OCI-LY7 (cell line): Measurements from ENCODE around the gene CACNG5. TPM values are rescaled to one million over a fixed set of nuclear protein-coding genes. Genes with fewer than 3 reads are reported as not detected.

Experiments used
- BruUV-seq: library from RNA; stranded (reverse); fragments of 400-500 nt; replicated peaks from 2 replicates; lab custom pipeline; 2021; lab: Mats Ljungman, UMichigan
- CTCF ChIA-PET: fragments of 300-600 bp; sonication (Branson Sonifier 250); formaldehyde crosslinking; loops from one replicate; lab custom pipeline; 2022; ENCODE audit warnings: antibody characterized with exemption; ENCODE audit not compliant: unreplicated experiment; lab: Charles Lee
- POLR2A ChIA-PET: fragments of 300-600 bp; sonication (Branson Sonifier 250); formaldehyde crosslinking; loops from one replicate; lab custom pipeline; 2022; ENCODE audit warnings: antibody characterized with exemption; lab: Charles Lee
- DNase-seq: peaks from one replicate; pipeline ENCODE4 v3.0.0-alpha.2; 2015; ENCODE audit warnings: low spot score
- H2AFZ ChIP-seq: fragments of 200-600 bp; sonication (generic), shearing (Covaris generic); 2 replicates; pipeline ENCODE4 v1.6.1; 2014; ENCODE audit warnings: mild to moderate bottlenecking, antibody characterized with exemption, low read length, moderate library complexity
- H3K27ac ChIP-seq: fragments of 200-600 bp; sonication (generic); 2 replicates; pipeline ENCODE4 v1.5.1; 2014; ENCODE audit warnings: mixed run types, low read depth, mild to moderate bottlenecking, moderate library complexity, low read length, inconsistent platforms; ENCODE audit not compliant: poor library complexity, severe bottlenecking
- H3K36me3 ChIP-seq: fragments of 200-600 bp; sonication (generic); 2 replicates; pipeline ENCODE4 v1.6.1; 2014; ENCODE audit warnings: mild to moderate bottlenecking, antibody characterized with exemption, low read length, moderate library complexity, mixed read lengths; ENCODE audit not compliant: insufficient read depth
- H3K4me1 ChIP-seq: fragments of 200-600 bp; sonication (generic); 2 replicates; pipeline ENCODE4 v1.5.1; 2014; ENCODE audit warnings: mild to moderate bottlenecking, low read length; ENCODE audit not compliant: insufficient read depth, poor library complexity, severe bottlenecking
- H3K4me2 ChIP-seq: fragments of 200-600 bp; sonication (generic); 2 replicates; pipeline ENCODE4 v1.6.1; 2014; ENCODE audit warnings: mild to moderate bottlenecking, low read length
- H3K4me3 ChIP-seq: fragments of 200-600 bp; sonication (generic); 2 replicates; pipeline ENCODE4 v1.5.1; 2014; ENCODE audit warnings: mild to moderate bottlenecking, low read depth, low read length; ENCODE audit not compliant: poor library complexity, severe bottlenecking
- H3K79me2 ChIP-seq: fragments of 200-600 bp; sonication (generic); 2 replicates; pipeline ENCODE4 v1.6.1; 2016; ENCODE audit warnings: low read depth, mild to moderate bottlenecking, low read length, moderate library complexity, mixed read lengths; ENCODE audit not compliant: insufficient read depth
- H3K9me2 ChIP-seq: fragments of 200-600 bp; sonication (generic); 2 replicates; pipeline ENCODE4 v1.6.1; 2016; ENCODE audit warnings: mild to moderate bottlenecking, low read length, mixed read lengths; ENCODE audit not compliant: insufficient read depth
- H3K9me3 ChIP-seq: fragments of 200-600 bp; sonication (generic); 2 replicates; pipeline ENCODE4 v1.6.1; 2014; ENCODE audit warnings: mild to moderate bottlenecking, mixed run types, low read length, mixed read lengths
- H4K20me1 ChIP-seq: fragments of 200-600 bp; sonication (generic); 2 replicates; pipeline ENCODE4 v1.6.1; 2014; ENCODE audit warnings: mild to moderate bottlenecking, antibody characterized with exemption, low read length, moderate library complexity, mixed read lengths; ENCODE audit not compliant: insufficient read depth
- CTCF ChIP-seq: fragments of 200-600 bp; sonication (generic); conservative IDR thresholded peaks from 2 replicates; pipeline ENCODE4 v1.5.1; 2014; ENCODE audit warnings: mild to moderate bottlenecking, antibody characterized with exemption, low read length, moderate library complexity, mixed read lengths
- EZH2phosphoT487 ChIP-seq: fragments of 200-600 bp; sonication (generic); IDR thresholded peaks from 2 replicates; pipeline ENCODE4 v1.6.1; 2018; ENCODE audit warnings: low read depth, borderline replicate concordance, mild to moderate bottlenecking, mixed run types, antibody characterized with exemption, low read length, moderate library complexity, mixed read lengths
- intact Hi-C: fragments of 100-400 bp; cut with micrococcal nuclease; formaldehyde crosslinking; loops from one replicate; pipeline ENCODE4 v1.10.0; 2022; ENCODE audit not compliant: unreplicated experiment
- total RNA-seq, 2 experiments: library from RNA; depleted of rRNA in 1 of 2; stranded (reverse); fragments of >200 nt in 1 of 2; shearing (Covaris generic) in 1 of 2; gene quantifications; 2 replicates each; pipeline ENCODE4 v1.2.3, GENCODE V29; 2014 to 2022

Gene CACNG5
- total RNA-seq, 2 experiments from 2014 or later: not detected

- intact Hi-C loops: no loop called here
- no peaks in the 10 kb centered on the region for H3K9me3 ChIP-seq
- no TSS peak for BruUV-seq
- H2AFZ ChIP-seq: no peak overlapping the region
- H3K27ac ChIP-seq: no peak overlapping the region
- H3K79me2 ChIP-seq: no peaks in the 10 kb centered on the region
- H3K4me2 ChIP-seq: no peak overlapping the region
- no peak overlapping the region for H3K4me3 ChIP-seq
- CTCF ChIA-PET: no interaction called here
- POLR2A ChIA-PET: interaction anchor here (0.7 kb wide), 1 partner anchor 12 kb away, joined by 4 read pairs; no protein-coding TSS in a partner anchor
- no peaks in the 10 kb centered on the region for H3K36me3 ChIP-seq
- H3K9me2 ChIP-seq: no peaks in the 10 kb centered on the region
- H4K20me1 ChIP-seq: no peaks in the 10 kb centered on the region
- no peak for TF ChIP-seq CTCF
- no peak for TF ChIP-seq EZH2phosphoT487
- no peaks in the 10 kb centered on the region for H3K4me1 ChIP-seq
- DNase-seq: no peak
Observed at GRCh38 chr17:66916946-66917345, 82.0 kb downstream of the CACNG5 start.

GRCh38 chr17:66918896-66919295, 84.0 kb downstream of the CACNG5 start:
- no peaks in the 10 kb centered on the region for H3K79me2 ChIP-seq
- no peaks in the 10 kb centered on the region for H3K36me3 ChIP-seq
- no peak overlapping the region for H3K4me3 ChIP-seq
- ChIA-PET CTCF (no interaction called here), POLR2A (no interaction called here)
- DNase-seq: no peak
- no peaks in the 10 kb centered on the region for H3K9me3 ChIP-seq
- H3K4me1 ChIP-seq: no peaks in the 10 kb centered on the region
- no TSS peak for BruUV-seq
- TF ChIP-seq EZH2phosphoT487 (no peak), CTCF (no peak)
- H2AFZ ChIP-seq: no peak overlapping the region
- H3K27ac ChIP-seq: no peak overlapping the region
- no peak overlapping the region for H3K4me2 ChIP-seq
- H4K20me1 ChIP-seq: no peaks in the 10 kb centered on the region
- intact Hi-C loops: no loop called here
- no peaks in the 10 kb centered on the region for H3K9me2 ChIP-seq

- H3K4me2 ChIP-seq: no peak overlapping the region
- BruUV-seq: no TSS peak
- H3K9me3 ChIP-seq: no peaks in the 10 kb centered on the region
- intact Hi-C loops: no loop called here
- H3K79me2 ChIP-seq: no peaks in the 10 kb centered on the region
- ChIA-PET CTCF (no interaction called here), POLR2A (no interaction called here)
- no peaks in the 10 kb centered on the region for H3K9me2 ChIP-seq
- DNase-seq: no peak
- H4K20me1 ChIP-seq: no peaks in the 10 kb centered on the region
- H3K36me3 ChIP-seq: no peaks in the 10 kb centered on the region
- no peak overlapping the region for H3K27ac ChIP-seq
- no peak overlapping the region for H3K4me3 ChIP-seq
- no peaks in the 10 kb centered on the region for H3K4me1 ChIP-seq
- H2AFZ ChIP-seq: no peak overlapping the region
- TF ChIP-seq CTCF: no peak
- TF ChIP-seq EZH2phosphoT487: no peak
Observed at GRCh38 chr17:66920435-66920834, 85.5 kb downstream of the CACNG5 start.
